GM04504 (cell line): ENCODE data around the gene DNAJB13.

Source experiments
- DNase-seq: peaks from one replicate; pipeline ENCODE4 v3.0.0-alpha.2; 2012; ENCODE audit warnings: low read depth

The DNAJB13 gene

DNA sequence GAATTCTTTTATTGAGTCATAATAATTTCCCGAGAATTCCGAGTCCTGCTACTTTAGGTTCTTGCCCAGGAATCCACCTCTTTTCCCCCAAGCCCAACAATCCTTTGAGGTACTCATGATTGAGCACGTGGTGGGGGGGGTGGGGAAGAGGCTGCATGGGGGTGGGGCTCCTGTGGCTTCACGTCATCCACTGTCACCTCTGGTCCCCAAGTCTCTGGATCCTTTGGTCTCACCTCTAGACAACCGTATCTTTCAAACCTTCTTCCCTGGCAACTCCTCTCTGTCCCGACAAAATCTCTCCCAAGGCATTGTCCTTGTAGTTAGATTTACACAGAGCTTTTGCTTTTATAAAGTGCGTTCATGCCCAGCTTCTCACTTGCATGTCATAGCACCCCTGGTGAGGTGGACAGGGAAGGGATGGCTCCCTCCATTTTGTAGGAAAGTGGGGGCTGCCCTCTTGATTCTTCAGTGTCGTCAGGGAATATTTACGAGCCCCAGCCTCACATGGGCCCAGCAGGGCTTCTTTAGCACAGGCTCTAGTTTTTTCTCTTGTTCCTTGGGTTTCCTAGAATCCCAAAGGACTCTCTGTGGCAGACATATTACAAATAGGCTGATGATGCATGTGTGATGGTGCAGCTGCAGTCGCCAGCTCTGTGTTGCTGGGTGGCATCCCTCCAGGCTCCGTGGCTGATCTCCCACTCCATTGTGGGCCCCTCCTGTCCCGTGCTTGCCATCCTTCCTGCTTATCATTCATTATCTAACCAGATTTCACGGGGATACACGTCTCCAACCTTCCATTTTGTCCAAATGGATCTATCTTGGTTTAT lies 49.7 kb downstream of the DNAJB13 start:
- DNase-seq = no peak

DNA sequence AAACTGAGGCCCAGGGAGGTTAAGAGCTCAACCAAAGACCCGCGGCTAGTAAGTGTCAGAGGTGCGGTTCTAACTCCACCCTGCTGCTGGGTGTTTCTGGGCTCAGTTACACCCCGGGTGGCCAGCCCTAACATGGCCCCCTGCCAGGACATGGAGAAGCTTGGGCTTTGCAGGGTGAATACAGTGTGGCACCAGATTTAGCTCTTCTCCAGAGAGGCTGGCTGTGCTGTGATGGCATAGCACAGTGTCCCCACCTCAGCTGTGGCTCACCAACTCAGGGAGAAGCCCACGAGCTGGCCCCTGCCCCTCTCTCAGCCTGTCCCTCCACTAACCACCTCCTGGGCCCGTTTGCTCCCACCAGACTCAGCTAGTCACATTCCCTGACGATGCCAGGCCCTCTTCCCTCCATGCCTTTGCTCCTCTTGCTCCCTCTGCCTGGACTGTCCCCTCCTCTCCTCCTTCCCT lies 51.0 kb downstream of the DNAJB13 start:
- no peak for DNase-seq

DNA sequence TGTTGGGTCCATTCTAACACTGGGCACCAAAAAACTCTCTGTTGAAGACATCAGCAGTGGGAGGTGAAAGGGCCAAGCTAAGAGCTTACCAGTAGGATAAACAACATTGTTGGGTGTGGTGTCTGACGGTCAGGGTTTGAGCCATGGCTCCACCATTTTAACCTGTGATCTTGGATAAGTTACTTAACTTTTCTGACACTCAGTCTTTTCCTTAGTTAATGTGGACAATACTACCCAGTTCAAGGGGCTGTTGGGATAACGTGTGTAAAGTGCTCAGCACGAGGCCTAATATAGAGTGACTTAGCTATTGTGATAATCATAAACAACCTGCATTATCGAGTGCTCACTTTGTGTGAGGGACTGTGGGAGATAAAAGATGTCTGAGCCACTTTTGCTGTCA lies 52.0 kb downstream of the DNAJB13 start:
- DNase-seq = no peak

DNA sequence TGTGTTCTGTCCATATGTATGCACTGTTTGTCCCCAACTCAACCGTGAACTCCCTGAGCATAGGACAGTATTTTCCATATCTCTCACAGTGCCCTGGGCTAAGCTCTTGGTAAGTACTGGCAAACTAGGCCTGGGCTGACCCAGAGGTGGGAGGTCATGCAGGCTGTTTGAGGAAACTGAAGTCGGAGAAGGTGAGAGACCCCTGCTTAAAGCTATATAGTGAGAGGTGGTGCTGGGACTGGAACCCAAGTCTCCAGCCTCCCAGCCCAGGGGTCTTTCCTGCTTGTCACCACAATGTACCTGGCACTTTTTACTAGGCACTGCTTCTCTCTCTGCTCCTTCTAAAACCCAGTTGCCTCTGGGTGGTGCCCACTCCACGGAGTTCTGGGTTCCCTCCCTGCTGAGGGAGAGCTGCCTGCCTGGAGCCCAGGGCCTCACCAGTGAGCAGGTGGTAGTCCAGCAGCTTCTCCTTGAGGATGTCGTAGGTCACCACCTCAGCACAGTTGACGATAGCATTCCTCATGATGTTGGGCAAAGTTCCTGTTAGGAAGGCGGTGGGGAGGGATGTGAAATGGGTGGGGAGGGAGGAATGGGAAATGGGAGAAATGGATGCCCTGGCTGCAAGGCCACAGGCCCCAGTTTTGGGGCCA lies 53.3 kb downstream of the DNAJB13 start:
- DNase-seq = no peak

DNA sequence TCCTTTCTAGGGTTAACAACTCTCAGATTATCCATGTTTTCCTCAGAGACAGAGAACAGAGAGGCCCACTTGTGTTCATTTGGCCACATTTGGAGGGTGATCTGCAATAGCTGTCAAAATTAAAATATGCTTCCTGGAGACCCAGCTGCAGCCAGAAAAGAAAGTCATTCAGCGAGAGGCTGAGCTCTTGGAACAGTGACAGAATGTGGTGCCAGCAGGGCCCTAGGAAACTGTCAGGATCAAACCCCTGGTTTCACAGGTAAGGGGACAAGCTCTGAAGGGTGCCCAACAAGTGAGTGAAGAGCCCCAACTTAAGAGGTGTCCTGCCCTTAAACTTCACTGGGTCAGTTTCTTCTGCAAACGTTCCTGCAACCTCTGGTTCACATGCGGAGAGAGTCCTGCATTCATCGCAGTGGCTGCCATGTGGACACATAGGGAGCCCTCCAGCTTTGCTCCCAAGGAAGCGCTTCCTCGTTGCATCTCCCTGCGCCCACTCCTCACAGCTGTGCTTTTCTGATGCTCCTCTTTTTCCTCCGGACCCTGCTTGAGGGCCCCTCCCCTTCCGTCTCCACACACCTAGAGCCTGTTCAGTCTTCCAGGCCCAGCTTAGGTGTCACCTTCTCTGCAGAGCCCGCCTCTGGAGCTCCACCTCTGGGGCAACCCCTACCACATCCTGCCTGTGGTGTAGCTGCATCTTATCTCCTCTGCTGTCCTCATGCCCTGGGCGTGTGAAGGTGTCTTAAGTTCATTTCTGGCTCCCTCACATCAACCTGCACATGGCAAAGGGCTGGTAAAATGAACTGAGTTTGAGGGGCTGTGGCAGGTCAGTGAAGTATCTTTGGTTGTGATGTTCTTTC lies 54.2 kb downstream of the DNAJB13 start:
- DNase-seq = no peak

DNA sequence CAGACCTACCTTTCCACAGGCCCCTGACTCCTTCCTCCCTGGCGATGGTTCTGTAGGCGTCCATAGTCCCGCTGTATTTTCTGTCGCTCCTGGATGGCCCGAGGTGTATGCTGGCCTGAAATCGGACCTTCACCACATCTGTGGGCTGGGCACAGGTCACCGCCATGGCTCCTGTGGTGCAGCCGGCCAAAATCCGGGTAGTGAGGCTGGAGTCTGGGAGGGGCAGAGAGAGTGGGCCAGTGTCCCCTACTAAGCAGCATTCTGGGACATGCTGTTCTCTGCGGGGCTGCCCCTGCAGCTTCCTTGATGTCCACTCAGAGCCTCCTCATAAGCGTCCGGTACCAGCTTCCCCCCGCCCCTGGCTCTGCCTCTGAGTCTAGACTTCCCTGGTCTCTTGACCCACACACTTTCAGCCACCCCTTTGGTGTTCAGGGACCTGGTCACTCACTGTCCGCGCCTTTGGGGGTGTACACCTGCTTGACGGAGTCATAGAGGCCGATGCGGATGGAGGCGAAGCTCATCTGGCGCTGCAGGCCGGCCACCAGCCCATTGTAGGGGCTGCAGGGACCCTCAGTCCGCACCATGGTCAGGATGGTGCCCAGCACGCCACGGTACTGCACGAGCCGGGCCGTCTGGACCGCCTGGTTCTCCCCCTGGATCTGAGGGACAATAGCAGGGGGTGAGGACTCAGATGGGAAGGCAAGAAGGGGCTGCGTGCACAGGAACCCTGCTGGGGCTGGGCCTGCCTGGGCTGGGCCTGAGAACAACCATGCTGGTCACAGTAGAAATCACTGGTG lies 55.1 kb downstream of the DNAJB13 start:
- DNase-seq = no peak

DNA sequence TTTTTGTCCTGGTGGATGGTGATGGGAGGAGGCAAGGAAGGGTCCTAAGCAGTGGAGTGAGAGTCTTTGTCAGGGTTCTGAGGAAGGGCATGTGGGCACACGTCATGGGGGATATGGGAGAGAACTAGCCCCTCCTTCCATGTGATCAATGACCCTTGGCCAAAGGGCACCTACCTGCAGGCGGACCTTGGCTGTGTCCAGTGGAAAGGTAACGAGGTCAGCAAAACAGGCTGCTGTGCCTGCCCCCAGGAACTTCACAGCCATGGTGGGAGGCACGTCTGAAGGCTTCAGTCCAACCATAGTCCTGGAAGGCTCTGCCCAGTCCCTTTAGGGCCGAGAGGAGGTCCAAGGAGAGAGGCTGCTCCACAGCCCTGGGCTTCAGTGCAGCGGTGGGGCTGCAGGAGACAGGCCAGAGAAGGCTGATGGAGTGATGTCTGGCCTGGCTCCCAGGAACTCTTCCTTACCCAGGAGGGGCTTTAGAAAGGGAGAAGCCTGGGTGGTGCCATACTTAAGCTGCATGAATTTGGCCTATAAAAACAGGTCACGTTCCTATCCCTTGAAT lies 56.0 kb downstream of the DNAJB13 start:
- DNase-seq = no peak

DNA sequence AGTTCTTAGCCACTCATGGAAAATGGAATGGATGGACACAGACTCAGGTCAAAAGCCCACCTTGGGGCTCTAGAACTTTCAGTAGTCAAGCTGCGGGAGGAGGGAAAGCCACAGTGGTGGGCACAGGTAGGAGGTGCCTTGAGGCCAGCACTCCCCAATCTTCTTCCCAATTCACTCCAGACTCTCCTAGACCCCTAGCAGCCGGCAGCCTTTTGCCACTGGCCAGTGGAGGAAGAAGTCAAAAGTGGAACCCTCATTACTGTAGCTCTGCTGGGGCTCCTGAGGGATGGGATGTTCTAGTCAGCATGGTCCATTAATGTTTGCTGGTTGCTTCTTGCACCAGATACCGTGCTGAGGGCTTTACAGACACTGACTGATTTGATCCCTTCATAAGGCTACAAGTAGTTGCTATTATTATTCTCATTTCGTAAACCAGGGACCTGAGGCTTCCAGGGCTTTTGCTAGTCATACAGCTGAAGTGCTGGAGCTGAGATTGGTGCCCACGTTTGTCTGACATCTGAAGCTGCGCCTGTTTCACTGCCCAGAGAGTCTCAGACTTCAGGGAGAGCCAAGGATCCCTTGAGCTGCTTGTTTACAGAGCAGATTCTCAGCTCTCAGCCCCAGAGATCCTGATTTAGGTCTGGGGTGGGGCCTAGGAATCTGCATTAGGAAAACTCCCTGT lies 57.0 kb downstream of the DNAJB13 start:
- no peak for DNase-seq

DNA sequence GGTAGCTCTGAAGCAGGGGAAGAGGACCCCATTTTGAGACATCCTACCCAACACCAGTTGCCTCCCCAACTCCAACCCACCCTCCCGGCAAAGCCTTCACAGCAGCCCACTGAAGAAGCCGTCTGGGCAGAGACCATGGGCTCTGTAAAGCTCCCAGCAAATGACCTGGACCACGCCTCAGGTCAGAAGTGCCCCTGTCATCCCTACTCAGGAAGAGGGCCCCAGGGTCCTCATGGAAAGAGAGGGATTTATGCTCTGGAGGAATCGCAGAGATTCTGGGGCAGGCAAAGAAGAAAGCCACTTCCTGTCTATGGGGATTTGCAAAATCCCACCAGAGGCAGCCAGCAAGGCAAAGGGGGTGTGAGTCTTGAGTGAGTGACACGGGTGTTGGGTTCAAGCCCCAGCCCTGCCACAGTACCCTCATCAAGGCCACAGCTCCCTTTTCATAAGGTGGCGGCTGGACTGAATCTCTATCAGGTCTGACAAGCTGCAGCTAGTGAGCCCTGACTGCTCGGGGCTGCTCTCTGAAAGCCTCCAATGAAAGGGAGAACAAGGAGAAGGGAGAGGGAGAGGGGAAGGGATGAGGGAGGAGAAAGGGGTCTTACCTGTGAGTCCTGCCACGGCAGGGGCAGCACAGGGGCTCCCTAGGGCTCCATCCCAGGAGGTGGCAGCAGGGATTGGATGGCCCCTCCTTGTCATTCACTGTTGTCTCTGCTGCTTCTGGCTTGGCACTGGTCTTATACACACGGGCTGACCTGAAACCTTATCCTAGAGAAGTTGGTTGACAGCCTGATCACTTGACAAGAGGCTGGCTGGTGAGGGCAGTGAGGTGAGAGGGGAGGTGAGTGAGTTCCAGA lies 57.8 kb downstream of the DNAJB13 start, which contains the start of gene UCP3:
Gene UCP3, minus strand, starts transcription at position 713 of the 857 bp plus-strand sequence. CDS start 2,043 bp downstream, outside the sequence.
- DNase-seq = no peak

DNA sequence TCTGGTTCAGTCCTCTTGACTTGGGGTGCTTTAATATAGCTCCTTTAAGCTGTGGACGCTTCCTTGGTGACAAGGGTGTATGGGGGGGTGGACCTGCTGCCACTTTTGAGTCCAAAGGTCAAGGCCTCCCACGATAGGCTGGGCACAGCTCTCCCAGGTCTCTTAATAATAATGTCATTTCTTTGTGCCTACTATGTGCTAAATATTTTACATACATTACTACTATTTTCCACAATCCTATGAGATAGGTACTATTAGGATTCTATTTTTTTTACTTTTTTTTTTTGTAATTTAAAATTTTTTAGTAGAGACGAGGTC lies 58.4 kb downstream of the DNAJB13 start:
- no peak for DNase-seq

DNA sequence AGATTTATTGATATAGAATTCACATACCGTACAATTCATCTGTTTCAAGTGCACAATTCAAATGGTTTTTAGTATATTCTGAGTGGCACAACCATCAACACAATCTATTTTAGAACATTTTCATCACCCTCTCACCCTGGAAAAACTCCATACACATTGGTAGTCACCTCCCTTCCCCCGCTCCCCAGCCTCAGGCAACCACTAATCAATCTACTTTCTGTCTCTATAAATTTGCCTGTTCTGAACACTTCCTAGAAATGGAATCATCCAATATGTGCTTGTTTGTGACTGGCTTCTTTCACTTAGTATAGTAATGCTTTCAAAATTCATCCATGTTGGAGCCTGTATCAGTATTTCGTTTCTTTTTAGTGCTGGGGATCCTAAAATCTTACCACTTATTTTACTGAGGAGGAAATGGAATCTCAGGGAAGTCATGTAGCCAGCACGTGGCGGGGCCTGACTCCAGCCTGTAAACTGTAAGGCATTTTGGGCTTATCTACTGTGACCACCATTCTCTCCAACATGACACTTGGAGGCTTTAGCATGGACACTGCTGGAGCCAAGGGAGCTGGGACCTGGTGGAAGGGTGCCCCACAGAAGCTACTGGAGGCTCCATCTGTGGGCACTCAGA lies 59.0 kb downstream of the DNAJB13 start:
- no peak for DNase-seq

DNA sequence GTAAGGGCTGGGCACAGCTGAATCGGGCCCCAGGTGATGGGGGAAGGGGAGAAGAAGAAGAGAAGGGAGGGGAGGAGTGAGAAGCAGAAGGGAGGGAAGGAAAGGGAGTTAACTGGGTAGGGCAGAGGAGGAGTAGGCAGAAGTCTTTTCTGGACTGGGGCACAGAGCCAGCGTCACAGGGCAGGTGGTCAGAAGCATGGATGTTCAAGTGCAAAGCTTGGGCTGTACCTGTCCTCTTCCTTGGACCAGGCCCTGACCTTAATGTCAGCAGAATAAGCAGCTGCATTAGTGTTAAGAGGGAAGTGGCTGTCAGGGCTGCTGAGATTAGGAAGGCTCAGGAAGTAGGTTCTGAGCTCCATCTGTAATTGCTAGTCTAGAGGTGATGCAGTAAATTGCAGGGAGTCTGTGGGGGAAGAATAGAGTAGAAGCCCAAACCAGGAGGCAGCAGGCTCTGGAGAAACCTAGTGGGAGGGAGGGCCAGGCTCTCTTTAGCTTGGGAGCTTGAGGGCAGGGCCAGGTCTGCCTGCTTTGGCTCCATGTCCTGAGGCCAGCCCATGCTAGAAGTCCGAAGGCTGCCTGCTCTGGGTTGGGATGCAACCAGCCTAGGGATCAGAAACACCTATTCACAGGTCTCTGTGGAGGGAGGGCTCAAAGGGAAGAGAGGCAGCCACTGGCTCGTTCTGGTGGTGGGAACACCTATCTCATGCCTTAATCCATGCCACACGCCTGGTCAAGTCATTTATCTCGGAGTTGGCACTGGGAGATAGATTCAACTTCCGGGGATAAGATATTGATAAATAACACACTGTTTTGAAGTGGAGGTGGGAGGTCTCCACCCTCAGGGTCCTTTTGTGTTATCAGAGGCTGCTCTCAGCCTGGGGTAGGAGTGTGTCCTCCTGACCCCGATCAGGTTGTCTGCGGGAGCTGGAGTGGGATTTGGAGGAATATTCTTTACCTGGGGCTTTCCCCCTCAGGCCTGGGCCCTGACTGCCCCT lies 59.8 kb downstream of the DNAJB13 start:
- DNase-seq = no peak

DNA sequence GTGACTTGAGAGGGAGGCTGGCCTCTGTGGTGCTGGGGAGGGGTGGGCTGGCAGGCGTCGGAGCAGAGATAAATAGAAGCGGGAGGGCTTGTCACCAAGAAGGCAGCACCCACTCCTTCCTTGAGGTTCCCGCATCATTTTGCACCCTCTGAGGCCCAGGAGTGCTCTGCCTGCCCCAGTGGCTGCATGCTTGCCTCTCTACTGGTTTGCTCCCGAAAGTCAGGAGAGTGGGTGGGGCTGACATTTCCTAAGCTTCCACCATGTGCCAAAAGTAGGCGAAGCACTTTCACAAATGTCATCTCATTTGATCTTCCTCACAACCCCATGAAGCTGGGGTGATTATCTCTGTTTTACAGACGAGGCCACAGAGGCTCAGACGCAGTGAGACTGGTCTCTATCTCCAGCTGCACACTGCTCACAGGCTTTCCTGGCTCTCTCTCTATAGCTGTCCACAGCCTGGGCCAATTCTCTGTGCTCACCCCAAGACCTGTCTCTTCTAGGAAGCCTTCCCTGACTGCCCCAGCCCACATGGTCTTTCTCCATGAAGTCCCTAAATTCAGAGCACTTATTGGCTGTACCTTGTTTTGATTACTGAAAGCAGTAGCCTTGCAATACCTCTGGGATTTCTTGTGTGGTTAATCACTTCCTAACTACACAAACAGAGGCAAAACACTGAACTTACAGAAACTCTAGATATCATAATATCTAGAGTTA lies 60.7 kb downstream of the DNAJB13 start:
- no peak for DNase-seq

DNA sequence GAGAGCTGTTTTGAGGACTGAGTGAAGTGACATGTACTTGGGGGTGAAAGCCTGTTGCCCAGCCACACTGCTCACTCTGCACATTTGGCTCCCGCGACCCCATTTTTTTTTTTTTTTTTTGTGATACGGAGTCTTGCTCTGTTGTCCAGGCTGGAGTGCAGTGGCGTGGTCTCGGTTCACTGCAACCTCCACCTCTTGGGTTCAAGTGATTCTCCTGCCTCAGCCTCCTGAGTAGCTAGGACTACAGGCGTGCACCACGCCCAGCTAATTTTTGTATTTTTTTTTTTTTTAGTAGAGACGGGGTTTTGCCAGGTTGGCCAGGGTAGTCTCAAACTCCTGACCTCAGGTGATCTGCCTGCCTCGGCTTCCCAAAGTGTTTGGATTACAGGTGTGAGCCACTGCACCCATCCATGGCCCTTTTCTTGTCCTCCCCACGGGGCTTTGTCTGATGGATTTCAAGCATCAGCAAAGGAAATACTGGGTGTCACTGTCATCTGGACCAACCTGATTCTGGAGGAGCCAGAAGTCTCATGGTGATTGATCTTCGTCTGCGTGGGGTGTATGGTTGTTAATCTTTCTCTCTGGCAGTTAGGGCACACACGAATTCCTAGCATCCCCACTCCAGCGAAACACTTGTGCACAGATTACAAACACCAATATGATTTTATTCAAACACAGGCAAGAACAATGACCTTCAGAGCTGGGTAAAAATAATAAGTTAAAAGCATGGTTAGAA lies 61.4 kb downstream of the DNAJB13 start:
- DNase-seq = no peak

DNA sequence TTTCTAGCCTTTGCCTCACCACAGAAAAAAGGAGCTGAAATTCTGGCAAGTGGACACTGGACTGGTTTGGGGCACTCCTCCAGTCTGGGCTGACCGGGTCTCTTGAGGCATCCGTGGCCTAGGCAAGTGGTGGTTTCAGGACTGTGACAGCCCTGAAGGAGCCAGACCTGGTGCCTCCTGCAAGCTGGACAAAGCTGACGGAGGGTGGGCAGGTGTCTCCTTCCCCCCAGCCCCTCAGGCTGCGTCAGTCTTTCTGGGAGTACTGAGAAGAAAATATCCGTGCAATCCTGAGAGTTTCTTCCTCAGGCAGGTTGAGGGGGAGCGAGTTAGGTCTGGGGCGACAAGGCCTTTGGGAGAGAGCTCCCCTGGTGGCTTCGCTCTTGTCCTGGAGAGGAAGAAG lies 62.3 kb downstream of the DNAJB13 start:
- no peak for DNase-seq

DNA sequence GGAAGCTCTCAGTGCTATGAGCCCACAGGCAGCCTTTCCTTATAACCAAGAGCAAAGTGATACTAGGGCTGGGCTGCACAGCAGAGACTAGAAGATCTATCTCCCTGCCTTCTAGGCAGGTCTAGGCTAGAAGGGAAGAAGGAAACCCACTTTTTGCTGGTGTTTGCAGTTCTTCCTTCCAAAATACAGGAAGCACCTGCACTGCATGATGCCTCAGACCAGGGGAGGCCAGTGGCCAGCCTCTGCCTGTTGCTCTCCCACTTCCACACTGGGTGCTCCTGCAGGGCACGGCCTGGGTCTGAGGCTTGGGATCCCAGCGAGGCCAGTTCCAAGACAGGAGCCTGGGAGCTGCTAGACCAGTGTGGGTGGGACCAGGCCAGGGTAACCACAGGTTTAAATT lies 64.1 kb downstream of the DNAJB13 start:
- no peak for DNase-seq
